Iris pigment epithelial cell (primary cell): Measurements from ENCODE around the gene RSRC1.
"Not testable (repeated sequence)": the region's sequence is repeated elsewhere in the genome, so short reads cannot be mapped to it uniquely, and the experiment has no call there.

Experiments used
- DNase-seq: peaks from one replicate; pipeline ENCODE4 v3.0.0-alpha.2; 2011; ENCODE audit warnings: low read depth

The RSRC1 gene

DNA sequence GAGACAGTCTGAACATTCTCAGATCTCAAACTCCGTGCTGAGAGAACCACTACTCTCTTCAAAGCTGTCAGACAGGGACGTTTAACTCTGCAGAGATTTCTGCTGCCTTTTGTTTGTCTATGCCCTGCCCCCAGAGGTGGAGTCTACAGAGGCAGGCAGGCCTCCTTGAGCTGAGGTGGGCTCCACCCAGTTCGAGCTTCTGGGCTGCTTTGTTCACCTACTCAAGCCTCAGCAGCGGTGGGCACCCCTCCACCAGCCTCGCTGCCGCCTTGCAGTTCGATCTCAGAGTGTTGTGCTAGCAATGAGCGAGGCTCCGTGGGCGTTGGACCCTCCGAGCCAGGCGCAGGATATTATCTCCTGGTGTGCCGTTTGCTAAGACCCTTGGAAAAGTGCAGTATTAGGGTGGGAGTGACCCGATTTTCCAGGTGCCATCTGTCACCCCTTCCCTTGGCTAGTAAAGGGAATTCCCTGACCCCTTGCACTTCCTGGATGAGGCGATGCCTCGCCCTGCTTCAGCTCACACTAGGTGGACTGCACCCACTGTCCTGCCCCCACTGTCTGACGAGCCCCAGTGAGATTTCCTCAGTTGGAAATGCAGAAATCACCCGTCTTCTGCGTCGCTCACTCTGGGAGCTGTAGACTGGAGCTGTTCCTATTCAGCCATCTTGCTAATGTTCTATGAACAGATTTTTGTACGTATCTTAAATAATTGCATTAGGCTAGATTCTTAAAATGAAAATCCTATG lies 220.0 kb downstream of the RSRC1 start:
- DNase-seq, result peak; percentile 14

DNA sequence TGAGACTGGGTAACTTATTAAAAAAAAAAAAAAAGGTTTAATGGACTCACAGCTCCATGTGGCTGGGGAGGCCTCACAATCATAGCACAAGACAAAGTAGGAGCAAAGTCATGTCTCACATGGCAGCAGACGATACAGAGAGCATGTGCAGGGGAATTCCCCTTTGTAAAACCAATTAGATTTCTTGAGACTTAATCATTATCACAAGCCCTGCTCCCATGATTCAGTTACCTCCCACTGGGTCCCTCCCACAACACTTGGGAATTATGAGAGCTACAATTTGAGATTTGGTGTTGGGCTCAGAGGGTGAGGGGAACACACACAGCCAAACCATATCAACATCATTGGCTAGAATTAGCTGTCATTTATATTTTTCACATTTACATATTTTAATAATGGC lies 221.0 kb downstream of the RSRC1 start:
- DNase-seq, result peak; percentile 25

DNA sequence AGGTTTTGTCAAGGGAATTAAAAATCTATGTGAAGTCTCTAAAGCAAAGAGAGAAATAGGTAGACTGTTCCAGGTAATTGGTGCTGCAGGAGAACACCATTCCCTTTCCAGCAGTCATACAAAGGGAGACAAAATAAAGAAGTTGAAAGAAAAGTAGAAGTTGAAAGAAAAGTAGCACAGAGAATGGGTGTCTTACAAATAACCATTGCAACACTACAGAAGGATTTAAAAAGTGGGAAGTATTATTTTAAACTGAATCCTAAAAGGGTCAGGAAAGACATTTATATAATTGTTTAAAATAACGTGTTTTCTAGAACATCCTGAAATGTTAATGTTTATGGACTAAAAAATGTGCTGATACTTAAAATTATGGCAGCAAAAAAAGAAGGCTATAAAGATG lies 223.8 kb downstream of the RSRC1 start:
- DNase-seq, result no peak

DNA sequence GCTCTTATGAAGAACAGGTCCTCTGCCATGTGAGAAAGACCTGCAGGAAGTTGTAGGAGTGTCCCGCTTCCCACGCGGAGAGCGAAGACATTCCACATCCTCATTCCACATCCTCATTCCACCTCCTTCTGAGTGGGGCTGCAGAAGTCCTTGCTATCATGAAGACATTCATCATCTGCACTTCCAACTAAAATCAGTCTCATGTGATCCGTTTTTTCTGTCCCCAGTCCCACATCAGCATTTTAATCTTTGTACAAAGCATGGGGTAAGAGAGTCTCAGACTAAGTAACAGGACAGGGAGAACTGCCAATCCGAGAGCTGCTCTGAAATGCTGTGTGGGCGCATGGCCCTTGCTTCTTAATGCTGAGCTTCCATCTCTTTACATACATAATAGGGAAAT lies 227.2 kb downstream of the RSRC1 start:
- no peak for DNase-seq

DNA sequence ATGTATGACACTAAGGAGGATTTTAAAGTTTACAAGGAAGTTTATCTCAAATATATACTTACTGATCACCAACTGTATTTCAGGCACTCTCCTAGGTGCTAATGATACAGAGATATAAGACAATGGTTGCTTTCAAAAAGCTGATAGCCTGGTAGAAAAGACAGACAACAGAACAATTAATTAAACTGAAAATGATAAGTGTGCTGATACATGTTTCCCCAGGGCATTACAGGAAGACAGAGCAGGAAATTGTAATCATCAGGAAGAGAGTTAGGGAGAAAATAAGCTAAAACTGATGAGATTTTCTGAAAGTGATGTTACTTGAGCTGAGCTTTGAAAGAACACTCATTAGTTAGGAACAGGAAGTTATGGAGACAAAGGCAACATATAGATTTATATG lies 229.7 kb downstream of the RSRC1 start:
- no peak for DNase-seq

DNA sequence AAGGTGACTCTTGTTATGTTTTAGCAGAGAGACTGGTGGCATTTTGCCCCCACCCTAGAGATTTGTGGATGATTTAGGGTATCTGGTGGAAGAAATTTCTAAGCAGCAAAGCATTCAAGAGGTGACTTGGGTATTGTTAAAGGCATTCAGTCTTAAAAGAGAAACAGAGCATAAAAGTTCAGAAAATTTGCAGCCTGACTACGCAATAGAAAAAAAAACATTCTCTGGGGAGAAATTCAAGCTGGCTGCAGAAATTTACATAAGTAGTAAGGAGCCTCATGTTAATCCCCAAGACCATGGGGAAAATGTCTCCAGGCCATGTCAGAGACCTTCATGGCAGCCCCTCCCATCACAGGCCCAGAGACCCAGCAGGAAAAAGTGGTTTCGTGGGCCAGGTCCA lies 231.1 kb downstream of the RSRC1 start:
- DNase-seq, result not testable (repeated sequence)

DNA sequence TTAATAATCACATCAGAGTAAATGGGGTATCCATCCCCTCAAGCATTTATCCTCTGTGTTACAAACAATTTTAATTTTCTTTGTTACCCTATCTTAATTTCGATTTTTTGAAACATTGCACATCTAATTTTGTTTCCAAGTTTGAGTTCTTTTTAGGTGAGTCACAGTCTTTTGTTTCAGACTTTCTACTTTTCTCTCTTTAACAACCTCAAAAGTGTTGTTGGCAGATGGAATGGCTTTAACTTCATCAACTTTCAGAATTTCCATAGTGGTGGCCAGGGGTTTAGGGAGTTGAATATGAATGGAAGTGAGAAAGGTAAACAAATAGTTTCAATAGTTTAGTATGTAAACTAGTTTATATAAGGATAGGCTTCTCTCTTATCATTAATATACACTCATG lies 238.1 kb downstream of the RSRC1 start:
- peak; percentile 35 for DNase-seq

DNA sequence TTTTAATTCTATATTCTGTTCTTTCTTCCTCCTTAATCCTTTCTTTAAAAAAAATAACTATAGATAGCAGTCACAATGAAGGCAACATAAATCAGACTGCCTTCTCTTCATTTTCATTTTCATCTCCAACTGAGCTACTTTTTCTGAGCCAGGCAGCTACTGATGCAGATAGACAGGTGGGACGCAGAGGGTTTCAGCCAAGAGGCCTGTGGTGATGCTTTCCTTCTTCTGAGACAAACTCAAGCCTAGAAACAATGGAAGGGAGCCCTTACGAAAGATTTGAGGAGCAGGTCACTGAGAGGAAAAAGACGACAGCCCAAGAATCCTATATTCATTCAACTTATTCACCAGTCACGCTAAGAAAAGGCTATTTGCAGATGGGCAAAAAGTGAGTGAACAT lies 241.1 kb downstream of the RSRC1 start:
- no peak for DNase-seq

DNA sequence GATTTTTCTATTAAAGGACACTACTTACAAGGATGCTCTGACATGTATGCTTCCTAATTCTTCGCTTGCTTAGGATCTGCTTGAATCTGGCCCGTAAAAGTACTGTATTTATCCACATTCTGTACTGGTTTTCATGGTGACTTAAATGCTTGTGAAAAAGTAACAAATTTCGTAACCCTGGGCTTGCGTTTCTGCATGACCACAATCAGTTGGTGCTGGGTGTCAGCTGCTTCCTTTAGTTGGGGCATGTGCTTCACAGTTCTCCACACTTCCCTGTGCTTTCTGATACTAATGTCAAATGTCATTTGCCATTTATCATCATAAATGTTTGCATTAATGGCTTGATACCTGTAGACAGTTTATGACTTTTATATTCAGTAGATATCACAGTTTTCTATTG lies 242.7 kb downstream of the RSRC1 start:
- DNase-seq, result peak; percentile 30

DNA sequence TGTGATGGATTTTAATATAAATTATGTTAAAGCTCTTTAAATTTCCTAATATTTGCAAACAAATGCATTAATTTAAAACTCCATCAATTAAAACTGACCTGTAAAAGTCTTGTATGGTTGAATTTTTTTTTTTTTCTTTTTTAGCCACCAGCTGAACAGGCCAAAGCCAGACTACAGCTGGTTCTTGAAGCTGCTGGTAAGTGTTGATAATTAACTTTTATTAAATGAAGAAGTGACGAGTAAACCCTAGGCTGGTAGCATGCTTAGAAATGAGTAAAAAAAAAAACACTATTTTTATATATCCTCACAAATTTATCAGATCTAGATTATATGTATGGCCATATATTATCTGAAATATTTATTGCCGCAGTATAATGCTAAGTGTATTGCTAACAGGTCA lies 244.8 kb downstream of the RSRC1 start:
- DNase-seq, result no peak

DNA sequence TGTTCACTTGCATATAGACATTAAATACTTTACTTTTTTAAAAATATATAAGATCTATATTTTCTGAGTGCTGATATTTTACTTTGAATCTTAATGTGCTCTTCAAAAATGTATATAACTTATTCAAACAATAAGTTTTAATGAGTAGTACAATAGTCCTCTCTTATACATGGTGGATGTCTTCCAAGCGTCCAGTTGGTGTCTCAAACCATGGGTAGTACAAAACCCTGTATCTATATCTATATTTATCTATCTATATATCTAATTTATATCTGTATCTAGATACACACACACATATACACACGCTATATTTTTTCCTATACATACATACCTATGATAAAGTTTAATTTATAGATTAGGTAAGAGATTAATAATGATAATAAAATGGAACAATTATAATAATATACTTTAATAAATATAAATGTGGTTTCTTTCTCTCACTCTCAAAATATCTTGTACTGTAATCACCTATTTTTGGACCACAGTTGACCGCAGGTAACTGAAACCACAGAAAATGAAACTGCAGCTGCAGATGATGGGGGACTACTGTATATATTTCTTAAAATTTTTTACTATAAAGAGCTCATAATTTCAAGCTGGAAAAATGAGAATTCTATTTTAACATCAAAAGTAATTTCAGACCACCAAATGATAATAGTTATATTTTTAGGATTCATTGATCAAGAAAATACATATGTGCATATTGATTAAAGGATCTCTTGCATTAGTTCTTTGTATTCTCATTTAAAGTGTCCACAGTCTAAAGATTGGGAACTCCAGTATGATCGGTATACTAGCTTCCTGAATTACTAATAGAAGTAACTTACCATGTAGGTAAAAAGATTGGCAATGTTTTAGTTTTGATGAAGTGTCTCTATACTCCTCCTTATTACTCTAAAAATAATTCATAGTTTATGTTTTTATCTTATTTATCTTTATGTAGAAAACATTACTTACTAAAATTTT lies 246.0 kb downstream of the RSRC1 start:
- no peak for DNase-seq

DNA sequence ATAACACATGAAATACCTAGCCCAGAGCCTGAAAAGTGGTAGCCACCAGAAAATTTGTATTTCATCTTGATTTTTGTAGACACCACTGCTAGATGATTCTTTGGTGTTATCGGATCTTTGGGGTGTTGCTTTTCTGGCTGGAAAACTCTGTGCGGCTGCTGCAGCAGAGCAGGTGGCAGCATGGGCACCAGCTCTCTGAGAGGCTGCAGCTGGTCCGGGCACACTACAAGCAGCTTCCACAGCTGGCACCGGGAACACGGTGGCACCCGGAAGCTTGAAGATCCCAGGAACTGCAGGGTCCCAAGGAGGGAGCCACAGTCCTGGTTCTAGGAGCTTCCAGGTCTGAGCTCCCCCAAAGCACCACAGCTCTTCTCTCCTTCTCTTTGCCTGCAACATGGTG lies 249.4 kb downstream of the RSRC1 start:
- DNase-seq, result no peak

DNA sequence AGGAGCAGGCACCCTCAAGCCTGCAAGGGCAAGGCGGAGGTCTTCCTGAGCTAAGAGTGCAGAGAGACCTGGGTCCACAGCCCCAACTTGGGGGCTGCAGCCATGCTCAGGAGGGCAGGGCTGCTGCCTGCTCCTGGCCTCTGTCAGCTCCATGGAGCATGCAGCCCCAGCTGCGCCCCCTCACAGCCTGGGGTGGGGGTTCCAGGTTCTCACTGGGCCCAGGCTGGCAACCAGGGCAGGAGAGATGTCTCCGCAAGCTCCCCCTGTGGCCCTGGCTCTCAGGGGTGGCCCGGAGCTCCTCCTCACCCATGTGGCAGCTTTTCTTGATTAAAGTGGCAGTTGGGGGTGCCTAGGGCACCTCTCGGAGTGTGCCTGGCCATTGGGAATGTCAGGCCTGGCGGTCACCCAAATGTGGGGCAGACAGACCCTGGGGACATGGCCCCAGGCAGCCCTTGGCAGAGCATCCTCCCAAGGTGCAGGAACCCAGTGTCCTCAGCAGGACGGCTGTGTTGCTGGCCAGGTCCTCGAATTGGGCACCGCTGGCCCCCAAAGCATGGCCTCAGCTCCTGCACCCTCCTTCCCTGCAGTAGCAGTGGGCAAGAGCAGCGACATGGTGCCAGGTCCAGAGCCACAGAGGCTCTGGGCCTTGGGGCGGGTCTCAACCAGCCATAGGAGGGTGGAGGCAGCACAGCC lies 251.0 kb downstream of the RSRC1 start:
- DNase-seq, result no peak

DNA sequence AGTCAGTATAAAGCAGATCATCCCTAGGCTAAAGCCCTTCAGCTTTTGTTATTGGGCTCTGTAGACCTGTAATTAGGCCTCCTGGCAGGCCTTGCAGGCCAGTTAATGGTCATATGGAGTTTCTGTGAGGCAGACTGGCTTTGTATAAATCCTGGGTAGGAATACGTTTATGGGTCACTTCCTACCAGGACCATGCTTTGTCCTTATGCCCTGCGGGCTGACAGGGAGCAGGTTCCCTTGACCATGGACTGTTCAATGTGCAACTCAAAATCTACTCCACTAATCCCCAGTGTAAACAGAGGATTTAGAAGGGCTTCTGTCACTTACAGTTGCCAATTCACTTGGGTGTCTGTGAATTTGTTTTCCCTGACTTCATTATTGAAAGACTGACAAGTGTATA lies 258.4 kb downstream of the RSRC1 start:
- DNase-seq, result no peak

DNA sequence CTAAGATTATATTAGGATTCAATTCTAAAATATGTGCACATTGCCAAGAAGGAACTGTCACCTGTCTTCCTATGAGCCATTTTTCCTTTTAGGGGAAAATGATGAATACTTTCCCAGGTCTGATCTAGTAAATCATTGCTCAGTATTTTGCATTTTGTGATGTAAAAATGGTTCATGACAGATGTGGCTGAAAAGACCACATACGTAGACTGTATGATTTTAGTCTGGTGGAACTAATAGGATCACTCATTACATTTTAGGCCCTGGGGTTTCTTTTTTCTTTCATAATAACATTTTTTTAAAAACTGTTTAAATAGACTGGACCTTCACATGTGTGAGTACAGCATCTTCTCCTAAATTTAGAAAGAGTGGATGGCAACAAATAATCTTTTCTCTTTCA lies 259.4 kb downstream of the RSRC1 start:
- no peak for DNase-seq

DNA sequence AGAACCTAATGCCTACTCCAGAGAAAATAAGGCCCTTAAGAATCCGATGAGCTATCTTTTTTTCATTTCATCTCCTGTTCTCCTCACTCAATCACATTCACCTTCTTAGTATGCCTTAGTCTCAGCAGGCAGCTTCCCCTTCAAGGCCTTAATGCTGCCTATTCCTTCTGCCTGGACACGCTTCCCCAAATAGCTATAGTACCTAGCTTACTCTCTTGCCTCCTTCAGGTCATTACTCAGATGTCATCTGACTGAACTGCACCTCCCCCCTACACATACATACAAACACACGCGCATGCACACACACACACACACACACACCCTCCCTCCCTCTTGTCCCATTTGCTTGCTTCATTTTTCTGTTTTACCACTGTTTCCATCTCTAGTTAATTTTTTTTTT lies 269.6 kb downstream of the RSRC1 start:
- no peak for DNase-seq

DNA sequence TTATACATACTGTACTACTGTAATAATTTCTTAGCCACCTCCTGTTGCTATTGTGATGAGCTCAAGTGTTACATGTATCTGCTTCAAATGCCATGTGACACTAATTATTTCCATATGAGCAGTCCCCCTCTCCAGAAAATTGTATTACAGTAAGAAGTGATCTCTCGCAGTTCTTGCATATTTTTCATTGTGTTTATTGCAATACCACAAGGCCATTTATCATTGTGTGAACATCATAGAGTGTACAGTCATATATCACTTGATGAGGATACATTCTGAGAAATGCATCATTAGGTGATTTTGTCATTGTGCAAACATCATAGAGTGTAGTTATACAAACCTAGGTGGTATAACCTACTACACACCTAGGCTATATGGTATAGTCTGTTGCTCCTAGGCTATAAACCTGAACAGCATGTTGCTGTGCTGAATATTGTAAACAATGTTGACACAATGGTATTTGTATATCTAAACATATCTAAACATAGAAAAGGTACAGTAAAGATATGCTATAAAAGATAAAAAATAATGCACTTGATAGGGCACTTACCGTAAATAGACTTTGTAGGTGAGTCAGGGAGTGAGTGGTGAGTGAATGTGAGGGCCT lies 271.5 kb downstream of the RSRC1 start:
- DNase-seq, result no peak

DNA sequence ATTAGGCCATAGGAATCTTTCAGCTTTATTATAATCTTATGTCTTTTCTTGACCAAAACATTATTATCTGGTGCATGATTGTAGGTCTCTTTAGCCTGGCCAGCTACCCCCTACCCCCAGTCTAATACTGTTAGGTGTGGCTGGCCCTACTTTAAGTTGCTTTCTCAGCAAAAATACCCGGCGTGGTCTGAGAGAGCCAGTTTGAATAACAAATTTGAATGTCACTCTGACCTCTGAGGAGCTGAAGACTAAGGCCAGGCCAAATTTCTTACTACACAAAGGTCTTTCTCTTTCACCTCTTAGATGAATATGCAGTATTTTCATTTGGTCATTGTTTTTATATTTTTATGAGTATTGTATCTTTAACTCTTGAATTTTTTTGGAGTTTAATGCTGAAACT lies 272.6 kb downstream of the RSRC1 start:
- DNase-seq, result no peak

DNA sequence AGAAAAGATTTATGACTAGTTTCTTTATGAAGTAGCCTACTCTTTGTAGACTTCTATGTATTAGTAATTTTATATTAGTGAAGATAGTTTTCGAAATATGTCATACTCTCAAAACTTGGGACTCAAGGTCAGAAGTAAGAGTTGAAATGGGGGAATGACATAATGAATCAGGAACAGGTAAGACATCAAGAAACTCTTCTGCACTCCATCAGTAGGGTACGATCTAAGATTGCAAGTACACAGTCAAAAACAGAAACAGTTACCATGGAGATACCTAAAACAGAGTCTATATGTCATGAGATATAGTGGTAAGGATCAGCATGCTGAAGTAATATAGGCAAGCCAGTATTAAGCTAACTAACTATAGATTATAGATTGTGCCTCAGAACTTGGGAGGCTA lies 274.1 kb downstream of the RSRC1 start:
- no peak for DNase-seq

DNA sequence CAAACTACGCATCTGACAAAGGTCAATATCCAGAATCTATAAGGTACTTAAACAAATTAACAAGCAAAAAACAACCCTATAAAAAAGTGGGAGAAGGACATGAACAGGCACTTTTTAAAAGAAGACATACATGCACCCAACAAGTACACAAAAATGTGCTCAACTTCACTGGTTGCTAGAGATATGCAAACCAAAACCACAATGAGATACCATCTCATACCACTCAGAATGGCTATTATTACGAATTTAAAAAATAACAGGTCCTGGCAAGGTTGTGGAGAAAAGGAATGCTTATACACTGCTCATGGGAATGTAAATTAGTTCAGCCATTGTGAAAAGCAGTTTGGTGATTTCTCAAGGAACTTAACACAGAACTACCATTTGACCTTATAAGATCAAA lies 285.5 kb downstream of the RSRC1 start:
- peak; percentile 12 for DNase-seq

DNA sequence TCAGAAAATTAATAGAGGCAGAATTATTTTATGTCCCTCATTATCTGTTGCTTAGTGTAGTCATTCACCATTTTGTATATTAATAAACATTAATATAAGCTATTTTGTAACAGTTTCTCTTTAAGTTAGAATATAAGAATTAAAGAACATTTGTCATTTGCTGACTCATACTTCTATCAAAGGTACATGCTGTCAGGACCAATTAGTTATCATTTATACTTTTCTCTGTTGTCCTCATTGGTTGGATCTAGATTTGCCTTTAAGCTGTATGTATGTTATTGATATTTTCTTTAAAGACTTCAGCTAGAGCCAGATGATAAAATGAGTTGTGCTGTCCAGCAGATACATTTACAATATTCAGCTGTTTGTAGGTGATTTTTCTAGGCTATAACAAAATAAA lies 292.7 kb downstream of the RSRC1 start:
- DNase-seq, result no peak

DNA sequence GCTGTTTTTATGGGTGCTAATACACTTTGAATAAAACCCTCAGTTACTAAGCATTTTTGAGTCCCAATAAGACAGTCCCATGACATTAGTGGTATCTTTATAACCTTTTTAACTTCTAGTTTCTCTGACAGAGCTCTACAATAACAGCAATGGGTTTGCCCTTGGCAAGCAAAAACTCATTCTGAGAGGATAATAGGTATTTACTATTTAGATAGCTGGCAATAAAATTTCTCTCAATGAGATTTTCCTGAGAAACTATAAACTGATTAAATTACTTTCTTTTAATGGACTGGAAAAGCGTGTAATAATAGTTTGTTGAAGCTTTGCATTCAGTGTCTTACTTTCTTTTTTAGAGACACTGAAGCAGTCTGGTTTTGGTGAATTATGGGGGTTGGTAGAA lies 293.1 kb downstream of the RSRC1 start:
- no peak for DNase-seq
